G401 (cell line): ENCODE results near the gene SIGLEC8. TPM values are rescaled to one million over a fixed set of nuclear protein-coding genes. Genes with fewer than 3 reads are reported as not detected.
"Not testable (repeated sequence)": the region's sequence is repeated elsewhere in the genome, so short reads cannot be mapped to it uniquely, and the experiment has no call there.

Experiments
- DNase-seq: peaks from one replicate; pipeline ENCODE4 v3.0.0-alpha.2; 2015; ENCODE audit warnings: low spot score
- in situ Hi-C: cut with HindIII; loops from 2 replicates; pipeline ENCODE4 v1.10.0; 2016; ENCODE audit warnings: low sequenced_read_pairs, mixed read lengths
- total RNA-seq: library from RNA; depleted of rRNA; stranded (reverse); fragments of >200 nt; shearing (Covaris generic); gene quantifications from 2 replicates; pipeline ENCODE4 v1.2.3, GENCODE V29; 2014

Gene SIGLEC8
- total RNA-seq, 1 experiment from 2014 or later: not detected

DNA sequence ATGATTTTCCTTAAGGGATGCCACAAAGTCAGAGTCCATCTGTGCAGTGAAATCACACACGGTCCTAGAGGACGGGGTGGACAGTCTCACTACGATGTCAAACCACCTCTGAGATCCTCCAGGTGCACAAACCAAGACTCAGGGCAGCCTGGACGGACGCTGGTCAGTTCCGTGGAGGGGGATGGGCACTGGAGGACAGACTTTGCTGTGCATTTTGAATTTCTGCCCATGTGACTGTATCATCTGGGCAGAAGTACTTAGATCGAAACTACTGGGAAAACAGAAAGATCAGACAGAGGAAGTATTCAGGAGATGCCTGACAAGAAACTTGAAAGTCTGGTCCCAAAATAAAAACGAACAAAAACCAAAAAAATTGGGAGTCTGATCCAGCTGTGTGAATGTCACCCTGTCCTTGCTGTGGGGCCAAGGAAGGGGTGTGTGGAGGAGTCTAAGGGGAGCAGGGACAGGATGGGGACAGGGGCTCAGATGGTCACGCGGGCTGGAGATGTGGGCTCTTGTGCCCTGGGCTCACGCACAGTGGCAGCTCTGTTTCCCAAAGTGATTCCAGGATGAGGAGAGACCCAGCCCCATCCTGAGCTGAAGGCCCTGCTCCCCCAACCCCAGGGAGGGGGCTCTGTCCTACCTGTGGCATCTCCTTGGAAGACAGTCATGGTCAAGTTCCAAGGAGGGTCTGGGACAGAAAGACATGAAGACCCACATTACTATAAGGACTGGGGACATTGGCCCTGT, 1.5 kb downstream of the SIGLEC8 start:
- DNase-seq: no peak
- in situ Hi-C loops: no loop called here

DNA sequence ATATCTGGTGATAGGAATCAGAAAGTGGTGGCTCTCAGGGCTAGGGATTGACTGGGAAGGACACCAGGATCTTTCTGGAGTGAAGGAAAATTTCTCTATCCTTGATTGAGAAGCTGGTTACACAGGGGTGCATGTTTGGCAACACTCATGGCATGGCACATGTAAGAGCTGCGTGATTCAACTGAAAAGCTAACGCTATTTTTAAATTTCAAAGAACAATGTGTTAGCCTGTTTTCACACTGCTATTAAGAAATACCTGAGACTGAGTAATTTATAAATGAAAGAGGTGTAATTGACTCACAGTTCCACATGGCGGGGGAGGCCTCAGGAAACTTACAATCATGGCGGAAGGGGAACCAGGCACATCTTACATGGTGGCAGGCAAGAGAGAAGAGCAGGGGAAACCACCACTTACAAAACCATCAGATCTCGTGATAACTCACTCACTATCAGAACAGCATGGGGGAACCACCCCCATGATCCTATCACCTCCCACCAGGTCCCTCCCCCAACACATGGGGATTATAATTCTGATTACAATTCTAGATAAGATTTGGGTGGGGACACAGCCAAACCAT, 7.4 kb downstream of the SIGLEC8 start:
- in situ Hi-C loops: no loop called here
- DNase-seq: no peak

DNA sequence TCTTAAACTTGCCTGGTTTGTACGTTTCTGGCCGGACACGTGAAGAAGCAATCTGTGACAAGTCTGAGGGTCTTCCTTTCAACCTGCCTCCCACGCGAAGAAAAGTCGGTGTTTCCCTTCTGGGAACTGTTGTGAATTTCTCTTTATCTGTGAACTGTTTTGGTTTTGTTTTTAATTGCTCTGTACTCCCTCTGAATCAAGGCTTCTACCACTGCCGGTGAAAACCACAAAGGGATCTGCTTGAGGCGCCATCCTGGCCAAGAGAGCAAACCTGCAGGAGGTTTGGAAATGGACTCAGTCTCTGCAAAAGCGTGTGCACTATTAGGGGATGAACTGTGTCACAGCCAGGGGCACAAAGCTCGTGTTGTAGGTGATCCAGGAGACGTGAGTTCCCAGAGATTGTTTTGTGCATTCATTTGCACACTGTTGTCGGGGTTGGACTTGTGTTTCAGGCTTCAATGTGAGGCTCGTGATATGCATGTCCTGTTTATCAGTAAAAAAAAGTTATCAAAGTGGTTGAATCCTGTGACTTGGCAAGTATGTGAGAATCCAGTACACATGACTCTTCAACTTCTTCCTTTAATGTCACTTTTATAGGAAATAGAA, 9.7 kb downstream of the SIGLEC8 start:
- DNase-seq: no peak
- in situ Hi-C loops: no loop called here

DNA sequence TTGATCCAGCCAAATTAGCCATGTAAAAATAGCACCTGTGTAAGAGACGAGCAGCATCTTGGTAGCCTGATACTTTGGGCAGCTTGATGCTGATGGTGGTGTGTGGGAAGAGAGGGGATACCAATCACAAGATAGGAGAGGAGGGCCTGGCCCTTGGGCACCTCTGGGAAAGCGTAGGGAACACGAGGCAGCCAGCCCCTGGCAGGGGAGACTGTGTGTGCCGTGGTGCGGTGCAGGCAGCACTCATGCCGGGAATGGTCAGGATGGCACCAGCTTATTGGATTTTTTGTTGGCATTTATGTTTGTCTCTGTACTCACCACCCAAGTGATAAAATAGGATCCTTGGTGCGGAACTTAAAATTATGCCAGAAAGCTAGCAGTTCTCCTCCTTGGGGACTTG, 10.2 kb downstream of the SIGLEC8 start:
- in situ Hi-C loops: no loop called here
- no peak for DNase-seq

DNA sequence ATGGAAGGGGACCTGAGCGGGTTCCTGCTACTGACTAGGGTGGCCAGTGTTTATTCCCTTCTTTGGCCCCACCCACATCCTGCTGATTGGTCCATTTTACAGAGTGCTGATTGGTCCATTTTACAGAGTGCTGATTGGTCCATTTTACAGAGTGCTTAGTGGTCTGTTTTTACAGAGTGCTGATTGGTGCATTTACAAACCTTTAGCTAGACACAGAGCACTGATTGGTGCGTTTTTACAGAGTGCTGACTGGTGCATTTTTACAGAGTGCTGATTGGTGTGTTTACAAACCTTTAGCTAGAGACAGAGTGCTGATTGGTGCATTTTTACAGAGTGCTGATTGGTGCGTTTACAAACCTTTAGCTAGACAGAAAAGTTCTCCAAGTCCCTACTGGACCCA, 10.7 kb downstream of the SIGLEC8 start:
- in situ Hi-C loops: not testable (repeated sequence)

DNA sequence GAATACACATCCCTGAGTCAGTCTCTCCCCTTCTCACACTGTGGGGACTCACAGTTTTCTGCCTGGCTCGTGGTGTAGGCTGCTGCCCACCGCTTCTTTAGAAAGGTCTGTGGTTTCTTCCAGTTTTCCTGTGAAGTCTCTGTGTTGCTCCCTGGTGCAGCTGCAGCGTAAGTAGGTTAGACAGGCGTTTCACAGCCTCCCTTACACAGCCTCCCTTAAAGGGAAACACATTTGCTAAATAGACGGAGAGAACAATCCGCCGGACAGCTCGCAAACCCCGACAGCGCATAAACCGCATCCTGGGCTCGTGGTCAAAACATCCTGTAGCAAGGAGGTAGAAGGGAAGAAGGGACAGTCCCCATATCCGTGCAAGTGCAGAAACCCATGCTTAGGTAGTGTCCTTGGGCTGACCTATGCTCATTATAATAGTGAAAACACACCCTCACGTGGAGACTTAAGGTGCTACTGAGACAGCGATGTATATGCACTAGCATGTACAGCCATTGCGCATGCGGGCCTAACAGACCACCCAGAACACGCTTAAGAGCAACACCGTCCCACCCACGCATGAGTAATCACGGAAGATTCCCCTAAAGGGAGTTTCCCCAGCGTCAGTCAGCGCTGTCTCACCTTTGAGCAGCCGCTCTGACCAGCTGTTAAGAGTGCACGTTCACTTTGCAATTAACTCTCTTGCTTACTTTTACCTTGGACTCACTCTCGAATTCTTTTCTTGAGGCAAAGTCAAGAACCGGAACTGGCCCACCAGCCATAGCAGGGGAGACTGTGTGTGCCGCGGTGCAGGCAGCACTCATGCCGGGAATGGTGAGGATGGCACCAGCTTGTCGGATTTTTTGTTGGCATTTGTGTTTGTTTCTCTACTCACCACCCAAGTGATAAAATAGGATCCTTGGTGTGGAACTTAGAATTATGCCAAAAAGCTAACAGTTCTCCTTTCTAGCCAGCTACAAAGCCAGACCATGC, 16.6 kb downstream of the SIGLEC8 start:
- no peak for DNase-seq
- in situ Hi-C loops: no loop called here

More for the DNA sequence above, 10.7 kb downstream of the SIGLEC8 start:
- not testable (repeated sequence) for DNase-seq

DNA sequence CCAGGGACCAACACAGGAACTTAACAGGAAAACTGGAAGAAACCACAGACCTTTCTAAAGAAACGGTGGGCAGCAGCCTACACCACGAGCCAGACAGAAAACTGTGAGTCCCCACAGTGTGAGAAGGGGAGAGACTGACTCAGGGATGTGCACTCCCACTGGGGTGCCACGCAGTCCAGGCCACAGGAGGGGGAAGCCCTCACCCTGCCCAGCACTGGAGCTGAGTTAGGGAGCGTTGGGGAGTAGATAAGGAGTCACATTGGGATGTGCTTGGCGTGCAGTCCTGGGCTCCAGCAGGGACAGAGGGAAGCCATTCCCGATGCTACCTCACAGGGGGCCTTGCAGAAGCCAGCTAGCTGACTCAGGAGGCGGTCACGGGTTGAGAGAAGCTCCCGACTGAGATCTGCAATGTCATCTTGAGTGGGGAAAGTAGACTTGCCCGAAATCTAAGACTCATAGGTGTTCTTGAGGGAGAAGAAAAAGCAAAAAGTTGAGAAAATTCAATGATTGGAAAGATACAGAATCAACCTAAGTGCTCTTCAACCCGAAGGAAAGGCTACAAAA, 17.3 kb downstream of the SIGLEC8 start:
- in situ Hi-C loops: no loop called here
- DNase-seq: no peak

DNA sequence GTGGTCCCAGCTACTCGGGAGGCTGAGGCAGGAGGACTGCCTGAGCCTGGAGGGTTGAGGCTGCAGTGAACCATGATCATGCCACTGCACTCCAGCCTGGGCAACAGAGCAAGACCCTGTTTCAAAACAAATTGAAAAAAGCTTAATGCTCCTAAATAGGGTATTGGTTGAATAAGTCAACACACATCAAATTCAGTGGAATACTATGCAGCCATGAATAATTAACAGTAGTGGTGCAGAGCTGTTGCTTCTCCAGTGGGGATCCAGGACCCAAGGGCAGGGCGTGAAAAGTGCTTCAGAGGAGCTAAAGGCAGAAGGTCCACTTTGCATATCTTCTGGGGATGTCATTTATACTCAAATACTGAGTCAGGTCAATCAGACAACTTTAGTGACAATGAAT, 18.2 kb downstream of the SIGLEC8 start:
- in situ Hi-C loops: no loop called here
- DNase-seq: no peak

DNA sequence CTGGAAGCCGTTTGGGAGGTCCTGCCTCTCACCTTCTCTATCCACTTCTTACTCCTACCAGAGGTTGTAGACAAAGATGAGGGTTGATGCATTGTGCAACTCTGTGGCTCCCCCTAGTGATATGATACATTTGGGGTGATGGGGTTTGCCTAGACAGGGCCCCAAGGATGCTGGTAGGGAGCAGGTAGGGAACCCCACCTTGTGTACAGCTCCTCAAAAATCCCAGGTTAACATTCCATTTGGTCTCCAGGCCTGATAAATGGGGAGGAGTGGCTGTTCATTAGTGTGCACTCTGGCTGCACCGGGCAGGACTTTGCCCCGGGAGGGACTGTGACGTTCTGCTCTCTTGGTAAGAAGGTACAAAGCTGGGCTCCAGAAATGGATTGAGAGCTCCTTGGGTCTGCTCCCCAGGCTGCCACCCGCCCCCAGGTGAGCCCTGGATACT, 19.2 kb downstream of the SIGLEC8 start:
- in situ Hi-C loops: no loop called here
- no peak for DNase-seq

DNA sequence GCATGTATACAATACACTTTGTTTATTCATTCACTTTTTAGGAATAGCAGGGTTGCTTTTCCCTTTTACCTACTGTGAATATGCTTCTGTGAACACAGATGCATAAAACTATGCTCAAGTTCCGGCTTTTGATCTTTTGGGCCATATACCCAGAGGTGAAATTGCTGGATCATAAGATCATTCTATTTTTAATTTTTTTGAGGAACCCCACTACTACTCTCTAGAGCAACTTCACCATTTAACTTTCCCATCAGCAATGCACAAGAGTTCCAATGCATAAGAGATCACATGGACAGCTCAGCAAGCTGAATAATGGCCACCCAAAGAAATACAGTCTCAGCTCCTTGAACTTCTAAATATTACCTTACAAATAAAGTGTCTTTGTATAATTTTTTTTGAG, 23.8 kb downstream of the SIGLEC8 start:
- in situ Hi-C loops: no loop called here

DNA sequence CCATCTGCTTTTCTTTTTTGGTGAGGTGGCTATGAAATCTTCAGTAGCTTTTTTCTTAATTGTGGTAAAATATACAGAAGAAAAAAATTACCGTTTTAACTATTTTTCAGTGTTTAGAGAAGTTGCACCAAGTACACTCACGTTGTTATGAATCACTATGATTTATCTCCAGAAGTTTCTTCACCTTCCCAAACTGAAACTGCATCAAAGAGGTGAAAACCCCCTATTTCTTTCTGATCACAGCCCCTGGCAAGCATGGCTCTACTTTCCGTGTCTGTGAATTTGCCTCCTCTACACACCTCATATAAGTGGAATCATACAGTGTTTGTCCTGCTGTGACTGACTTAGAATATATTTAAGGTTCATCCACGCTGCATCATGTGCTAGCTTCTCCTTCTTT, 25.2 kb downstream of the SIGLEC8 start:
- in situ Hi-C loops: no loop called here

More for the DNA sequence above, 23.8 kb downstream of the SIGLEC8 start:
- no peak for DNase-seq

DNA sequence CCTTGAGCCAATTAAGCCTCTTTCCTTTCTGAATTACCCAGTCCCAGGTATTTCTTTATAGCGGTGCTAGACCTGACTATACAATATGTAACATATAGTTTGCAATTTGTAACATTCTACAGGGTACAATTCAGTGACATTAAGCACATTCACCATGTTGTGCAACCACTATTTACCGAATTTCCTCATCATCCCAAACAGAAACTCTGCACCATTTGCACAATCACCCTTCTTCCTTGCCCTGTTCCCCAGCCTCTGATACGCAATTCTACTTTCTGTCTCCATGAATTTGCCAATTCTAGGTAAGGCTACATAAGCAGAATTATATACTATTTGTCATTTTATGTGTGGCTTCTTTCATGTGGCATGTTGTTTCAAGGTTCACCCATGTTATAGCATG, 27.1 kb downstream of the SIGLEC8 start:
- no peak for DNase-seq
- in situ Hi-C loops: no loop called here

More for the DNA sequence above, 25.2 kb downstream of the SIGLEC8 start:
- DNase-seq: no peak

DNA sequence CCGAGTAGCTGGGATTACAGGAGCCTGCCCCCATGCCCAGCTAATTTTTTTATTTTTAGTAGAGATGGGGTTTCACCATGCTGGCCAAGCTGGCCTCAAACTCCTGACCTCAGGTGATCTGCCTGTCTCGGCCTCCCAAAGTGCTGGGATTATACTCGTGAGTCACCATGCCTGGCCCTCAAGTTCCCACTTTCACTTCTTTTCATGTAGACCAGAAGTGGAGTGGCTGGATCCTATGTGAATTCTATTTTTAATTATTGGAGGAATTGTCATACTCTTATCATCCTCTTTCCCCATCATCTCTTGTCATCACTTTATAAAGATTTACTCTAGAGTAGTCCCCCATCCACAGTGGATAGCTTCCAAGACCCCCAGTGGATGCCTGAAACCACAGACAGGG, 28.0 kb downstream of the SIGLEC8 start:
- in situ Hi-C loops: no loop called here
- DNase-seq: no peak

DNA sequence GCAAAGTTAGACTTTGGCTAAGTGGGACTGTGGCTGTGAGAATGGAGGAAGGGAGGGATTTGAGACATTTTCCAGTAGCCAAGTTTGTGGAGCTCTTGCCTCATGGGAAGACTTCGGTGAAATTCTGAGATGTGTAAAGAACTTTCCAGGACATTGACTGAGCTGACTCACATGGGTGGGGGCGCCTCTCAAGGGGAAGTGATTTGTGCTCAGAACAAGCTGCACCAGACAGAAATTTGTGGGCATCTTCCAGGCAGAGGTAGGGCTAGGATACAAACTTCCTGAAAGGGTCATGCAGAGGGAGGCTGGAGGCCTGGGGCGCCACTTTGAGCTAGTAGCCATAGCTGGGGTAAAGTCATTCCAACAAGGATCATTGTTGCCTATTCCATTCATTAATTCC, 31.1 kb downstream of the SIGLEC8 start:
- DNase-seq: no peak
- in situ Hi-C loops: no loop called here

DNA sequence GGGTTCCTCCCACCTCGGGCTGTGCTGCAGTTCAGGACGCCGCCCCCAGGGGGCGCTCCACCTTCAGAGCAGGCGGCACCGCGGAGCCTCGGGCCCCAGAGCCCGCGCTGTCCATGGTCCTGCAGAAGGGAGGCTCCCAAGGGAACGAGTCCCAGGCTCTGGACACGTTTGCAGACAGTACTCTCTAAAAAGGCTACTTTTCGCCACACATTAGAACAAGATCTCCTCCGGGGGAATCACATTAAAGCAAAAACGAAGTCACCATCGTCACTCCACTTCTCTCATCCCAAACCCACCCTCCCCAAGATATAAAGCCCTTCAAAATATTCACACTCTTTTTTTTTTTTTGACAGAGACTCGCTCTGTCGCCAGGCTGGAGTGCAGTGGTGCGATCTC, 36.2 kb downstream of the SIGLEC8 start:
- DNase-seq: peak; percentile 41
- in situ Hi-C loops: no loop called here

DNA sequence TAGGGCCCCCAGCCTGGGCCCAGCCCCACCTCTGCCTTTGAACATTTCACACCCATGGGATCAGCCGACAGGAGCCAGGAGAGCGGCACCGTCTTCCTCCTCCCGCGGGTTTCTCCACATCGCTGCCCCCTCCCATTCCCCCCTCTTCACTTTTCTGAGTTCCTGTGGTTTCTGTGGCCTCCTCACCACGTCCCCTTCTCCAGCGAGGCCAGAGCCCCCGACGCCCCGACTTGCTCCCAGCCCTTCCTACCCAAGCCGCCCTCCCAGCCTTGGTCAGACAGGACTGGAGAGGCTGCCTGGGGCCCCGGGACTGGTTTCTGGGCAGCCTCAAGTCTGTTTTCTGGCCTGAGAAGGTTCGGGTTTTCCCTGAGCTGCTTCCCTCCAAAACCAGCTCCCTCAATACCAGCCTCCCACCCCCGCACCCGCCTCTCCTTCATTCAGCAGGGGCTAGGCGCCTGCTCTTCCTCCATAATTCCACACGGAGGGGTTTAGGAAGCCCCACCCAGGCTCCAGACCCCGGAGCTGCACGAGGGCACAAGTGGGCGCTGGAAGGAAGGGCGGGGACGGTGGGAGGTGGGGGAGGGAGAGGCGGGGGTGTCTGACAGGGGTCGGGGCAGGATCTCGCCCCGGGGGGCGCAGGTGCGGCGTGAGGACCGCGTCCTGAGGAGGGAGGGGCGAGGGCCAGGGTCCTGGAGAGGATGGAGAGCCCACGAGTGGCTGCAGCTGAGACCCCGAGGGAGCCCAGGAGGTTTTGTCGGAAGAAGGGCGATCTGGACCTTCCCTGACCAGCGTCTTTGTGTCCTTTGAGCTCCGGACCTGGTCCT, 36.8 kb downstream of the SIGLEC8 start:
- DNase-seq: no peak
- in situ Hi-C loops: no loop called here

DNA sequence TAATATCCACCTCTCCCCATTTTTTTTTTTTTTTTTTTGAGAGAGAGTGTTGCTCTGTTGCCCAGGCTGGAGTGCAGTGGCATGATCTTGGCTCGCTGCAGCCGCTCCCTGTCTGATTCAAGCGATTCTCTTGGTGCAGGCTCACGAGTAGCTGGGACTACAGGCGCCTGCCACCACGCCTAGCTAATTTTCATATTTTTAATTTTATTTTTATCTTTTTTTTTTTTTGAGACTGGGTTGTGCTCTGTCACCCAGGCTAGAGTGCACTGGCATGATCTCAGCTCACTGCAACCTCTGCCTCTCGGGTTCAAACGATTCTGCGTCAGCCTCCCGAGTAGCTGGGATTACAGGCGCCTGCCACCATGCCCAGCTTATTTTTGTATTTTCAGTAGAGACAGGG, 37.7 kb downstream of the SIGLEC8 start:
- DNase-seq, in situ Hi-C loops: not testable (repeated sequence)

DNA sequence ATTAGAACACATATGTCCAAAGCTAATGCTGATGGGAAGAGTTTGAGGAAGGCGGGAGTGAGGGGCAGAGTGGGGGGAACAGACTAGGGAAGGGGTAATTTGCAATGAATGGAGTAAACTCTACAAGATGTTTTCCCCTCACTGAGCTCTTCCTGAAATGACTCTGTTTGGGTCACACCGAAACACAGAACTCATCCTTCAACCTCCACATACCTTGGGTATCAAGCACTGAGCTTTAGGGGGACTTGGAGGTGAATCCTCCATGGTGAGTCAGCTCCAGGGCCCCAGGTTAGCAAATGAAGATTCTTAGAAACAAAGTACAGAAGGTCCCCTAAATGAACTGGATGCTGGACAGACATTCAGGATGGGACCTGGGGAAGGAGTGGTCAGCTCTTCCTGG, 39.5 kb downstream of the SIGLEC8 start:
- in situ Hi-C loops: no loop called here
- DNase-seq: no peak
